ENCODE results near the gene VSTM2L.

The VSTM2L gene

DNA sequence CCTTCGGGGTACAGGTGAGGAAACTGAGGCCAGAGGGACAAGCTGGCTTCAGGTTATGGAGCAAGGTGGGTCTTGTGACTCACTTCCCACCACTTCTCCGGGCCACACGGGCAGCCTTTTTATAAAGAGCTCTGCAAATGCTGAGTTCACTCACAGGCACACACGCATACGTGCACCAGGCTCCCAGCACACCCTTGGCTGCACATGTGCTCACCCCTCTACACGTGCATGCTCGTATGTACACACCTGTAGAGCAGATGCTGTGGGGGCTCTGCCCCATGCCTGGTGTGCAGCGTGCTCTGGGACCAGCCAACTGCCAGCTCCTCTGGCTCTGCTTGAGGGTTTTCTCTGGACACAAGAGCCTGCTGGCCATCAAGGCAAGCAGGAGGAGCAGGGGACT lies 29.1 kb downstream of the VSTM2L start:
- no peak overlapping the region for H3K9ac ChIP-seq (ENCODE audit: low read length)
- H3K4me1 ChIP-seq (ENCODE audit: low read length), result peaks cover 6% of the 10 kb centered on the region; the same call in 1 of the 2 replicates
- no peak overlapping the region for H3K27ac ChIP-seq (ENCODE audit: low read length)
- no peaks in the 10 kb centered on the region for H3K79me2 ChIP-seq (ENCODE audit: low read length)
- H3K27me3 ChIP-seq (ENCODE audit: low read depth, low read length), result no peaks in the 10 kb centered on the region
- H3K36me3 ChIP-seq (replicated peaks; ENCODE audit: low read depth, low read length), result no peaks in the 10 kb centered on the region
- no peak overlapping the region for H2AFZ ChIP-seq (ENCODE audit: low read depth, low read length)
- H3K9me3 ChIP-seq (ENCODE audit: insufficient read depth, low read length), result no peaks in the 10 kb centered on the region
- H4K20me1 ChIP-seq (ENCODE audit: insufficient read depth, low read length), result no peaks in the 10 kb centered on the region
- H3K4me2 ChIP-seq (ENCODE audit: low read length), result no peak overlapping the region
- H3K4me3 ChIP-seq (ENCODE audit: low read length), result no peak overlapping the region
- TF ChIP-seq, protein P1, sequence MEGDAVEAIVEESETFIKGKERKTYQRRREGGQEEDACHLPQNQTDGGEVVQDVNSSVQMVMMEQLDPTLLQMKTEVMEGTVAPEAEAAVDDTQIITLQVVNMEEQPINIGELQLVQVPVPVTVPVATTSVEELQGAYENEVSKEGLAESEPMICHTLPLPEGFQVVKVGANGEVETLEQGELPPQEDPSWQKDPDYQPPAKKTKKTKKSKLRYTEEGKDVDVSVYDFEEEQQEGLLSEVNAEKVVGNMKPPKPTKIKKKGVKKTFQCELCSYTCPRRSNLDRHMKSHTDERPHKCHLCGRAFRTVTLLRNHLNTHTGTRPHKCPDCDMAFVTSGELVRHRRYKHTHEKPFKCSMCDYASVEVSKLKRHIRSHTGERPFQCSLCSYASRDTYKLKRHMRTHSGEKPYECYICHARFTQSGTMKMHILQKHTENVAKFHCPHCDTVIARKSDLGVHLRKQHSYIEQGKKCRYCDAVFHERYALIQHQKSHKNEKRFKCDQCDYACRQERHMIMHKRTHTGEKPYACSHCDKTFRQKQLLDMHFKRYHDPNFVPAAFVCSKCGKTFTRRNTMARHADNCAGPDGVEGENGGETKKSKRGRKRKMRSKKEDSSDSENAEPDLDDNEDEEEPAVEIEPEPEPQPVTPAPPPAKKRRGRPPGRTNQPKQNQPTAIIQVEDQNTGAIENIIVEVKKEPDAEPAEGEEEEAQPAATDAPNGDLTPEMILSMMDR (IDR thresholded peaks at IDR 0.05; ENCODE audit: low read depth, low read length), result no peak
- TF ChIP-seq EZH2phosphoT487 (IDR thresholded peaks at IDR 0.05; ENCODE audit: low read depth), result no peak

DNA sequence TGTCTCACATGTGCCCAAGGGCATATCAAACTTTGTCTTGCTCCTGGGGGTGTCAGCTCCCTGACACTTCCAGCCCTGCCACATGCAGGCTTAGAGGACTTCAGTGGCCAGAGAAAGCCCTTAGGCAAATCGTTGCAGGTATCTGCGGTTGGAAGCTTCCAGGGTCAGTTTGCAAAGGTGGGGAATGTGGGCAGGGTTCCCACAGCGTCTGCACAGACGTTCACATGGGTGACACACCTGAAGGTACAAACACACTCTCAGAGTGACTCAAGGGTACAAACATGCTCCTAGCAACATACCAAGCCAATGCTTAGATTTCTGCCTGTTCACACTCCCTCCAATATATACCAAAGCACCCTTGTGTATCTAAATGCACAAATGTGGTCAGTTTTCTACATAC lies 30.0 kb downstream of the VSTM2L start:
- no peak overlapping the region for H3K9ac ChIP-seq (ENCODE audit: low read length)
- no peak overlapping the region for H2AFZ ChIP-seq (ENCODE audit: low read depth, low read length)
- H3K36me3 ChIP-seq (replicated peaks; ENCODE audit: low read depth, low read length), result no peaks in the 10 kb centered on the region

DNA sequence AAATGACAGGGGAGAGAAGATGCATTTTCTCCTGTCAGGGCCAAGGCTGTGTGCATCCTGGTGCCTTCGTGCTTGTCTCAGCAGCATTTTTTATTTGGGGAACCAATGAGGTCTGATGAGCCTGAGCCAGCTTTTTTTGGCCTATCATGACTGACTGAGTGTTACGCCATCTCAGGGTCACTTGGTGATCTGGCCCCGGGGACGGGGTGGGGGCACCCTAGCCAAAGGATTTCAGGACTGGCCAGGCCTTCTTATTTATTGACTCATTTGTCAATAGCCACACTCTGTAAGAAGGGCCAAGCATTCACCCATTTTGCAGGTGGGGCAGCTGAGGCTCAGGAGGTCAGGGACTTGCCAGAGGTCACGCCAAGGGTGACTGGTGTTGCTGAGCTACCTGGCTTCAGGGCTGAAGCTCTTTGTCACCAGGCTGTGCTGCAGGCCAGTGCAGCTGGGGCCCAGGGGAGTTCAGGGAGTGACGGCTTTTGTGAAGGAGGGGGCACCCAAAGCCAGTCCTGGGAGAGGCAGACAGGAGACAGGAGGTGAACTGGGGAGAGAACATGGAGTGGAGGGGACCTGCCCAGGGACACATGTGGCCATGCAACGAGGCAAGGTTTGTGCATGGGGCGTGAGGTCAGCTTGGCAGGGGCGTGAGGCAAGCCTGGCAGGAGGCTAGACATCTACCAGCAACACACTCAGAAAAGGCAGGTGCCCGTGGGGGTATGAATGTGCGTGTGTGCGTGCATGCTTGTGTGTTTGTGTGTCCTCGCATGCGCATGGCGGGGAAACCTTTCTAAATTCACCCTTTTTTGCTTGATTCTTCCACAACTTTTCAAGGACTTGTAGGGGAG lies 31.1 kb downstream of the VSTM2L start:
- Histone ChIP-seq H3K4me2 (ENCODE audit: low read length) (no peak overlapping the region), H3K4me3 (ENCODE audit: low read length) (no peak overlapping the region), H3K27ac (ENCODE audit: low read length) (no peak overlapping the region), H3K4me1 (ENCODE audit: low read length) (peaks cover 10% of the 10 kb centered on the region; the same call in 1 of the 2 replicates), H3K9me3 (ENCODE audit: insufficient read depth, low read length) (no peaks in the 10 kb centered on the region), H3K79me2 (ENCODE audit: low read length) (no peaks in the 10 kb centered on the region), H3K27me3 (ENCODE audit: low read depth, low read length) (no peaks in the 10 kb centered on the region), H4K20me1 (ENCODE audit: insufficient read depth, low read length) (no peaks in the 10 kb centered on the region), H3K36me3 (replicated peaks; ENCODE audit: low read depth, low read length) (no peaks in the 10 kb centered on the region), H2AFZ (ENCODE audit: low read depth, low read length) (no peak overlapping the region), H3K9ac (ENCODE audit: low read length) (no peak overlapping the region)
- TF ChIP-seq, protein P1 (IDR thresholded peaks at IDR 0.05; ENCODE audit: low read depth, low read length), result no peak
- no peak for TF ChIP-seq EZH2phosphoT487 (IDR thresholded peaks at IDR 0.05; ENCODE audit: low read depth)

More for the DNA sequence above, 30.0 kb downstream of the VSTM2L start:
- Histone ChIP-seq H3K9me3 (ENCODE audit: insufficient read depth, low read length) (no peaks in the 10 kb centered on the region), H3K4me3 (ENCODE audit: low read length) (no peak overlapping the region), H3K27ac (ENCODE audit: low read length) (no peak overlapping the region), H3K4me1 (ENCODE audit: low read length) (peaks cover 10% of the 10 kb centered on the region; the same call in 1 of the 2 replicates), H3K4me2 (ENCODE audit: low read length) (no peak overlapping the region), H3K79me2 (ENCODE audit: low read length) (no peaks in the 10 kb centered on the region), H3K27me3 (ENCODE audit: low read depth, low read length) (no peaks in the 10 kb centered on the region), H4K20me1 (ENCODE audit: insufficient read depth, low read length) (no peaks in the 10 kb centered on the region)
- TF ChIP-seq, protein P1 (IDR thresholded peaks at IDR 0.05; ENCODE audit: low read depth, low read length), result no peak
- TF ChIP-seq EZH2phosphoT487 (IDR thresholded peaks at IDR 0.05; ENCODE audit: low read depth), result no peak

DNA sequence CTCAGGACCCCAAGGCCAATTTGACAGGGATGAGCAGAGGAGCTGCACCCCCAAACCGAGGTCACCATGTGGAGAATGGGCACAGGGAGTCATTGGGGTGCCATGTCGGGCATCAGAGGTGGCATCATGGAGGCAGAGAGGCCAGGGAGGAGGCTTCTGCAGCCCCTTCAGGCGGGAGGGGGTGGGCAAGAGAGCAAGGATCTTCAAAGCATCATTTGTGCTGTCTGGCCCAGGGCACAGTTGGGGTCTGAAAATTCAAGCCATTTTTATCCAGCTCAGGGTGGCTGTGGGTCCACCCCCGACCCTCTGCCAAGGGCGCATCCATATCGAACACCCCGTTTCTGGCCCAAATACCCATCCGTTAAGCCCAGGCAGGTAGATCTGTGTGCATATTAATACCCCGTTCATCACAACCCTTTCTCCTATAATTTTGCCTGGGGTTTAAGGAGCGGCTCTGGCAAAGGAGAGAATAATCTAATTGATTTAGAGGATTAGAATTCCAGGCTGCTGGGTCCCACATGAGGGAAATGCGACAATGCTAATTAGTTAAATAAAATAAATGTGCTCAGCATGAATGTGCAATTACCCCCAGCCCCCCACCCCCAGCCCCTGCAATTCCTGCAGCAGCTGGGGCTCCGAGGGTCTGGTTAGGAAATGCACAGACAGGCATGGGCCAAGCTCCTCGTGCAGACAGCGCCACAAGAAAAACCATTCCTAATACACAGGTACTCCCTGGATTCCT lies 31.9 kb downstream of the VSTM2L start:
- no peak overlapping the region for H2AFZ ChIP-seq (ENCODE audit: low read depth, low read length)
- no peaks in the 10 kb centered on the region for H3K27me3 ChIP-seq (ENCODE audit: low read depth, low read length)
- H3K4me2 ChIP-seq (ENCODE audit: low read length), result no peak overlapping the region
- H3K4me3 ChIP-seq (ENCODE audit: low read length), result no peak overlapping the region
- no peaks in the 10 kb centered on the region for H3K9me3 ChIP-seq (ENCODE audit: insufficient read depth, low read length)
- H3K79me2 ChIP-seq (ENCODE audit: low read length), result no peaks in the 10 kb centered on the region
- H3K36me3 ChIP-seq (replicated peaks; ENCODE audit: low read depth, low read length), result no peaks in the 10 kb centered on the region
- no peak overlapping the region for H3K9ac ChIP-seq (ENCODE audit: low read length)
- peaks cover 4% of the 10 kb centered on the region; the same call in 1 of the 2 replicates for H3K4me1 ChIP-seq (ENCODE audit: low read length)
- no peak overlapping the region for H3K27ac ChIP-seq (ENCODE audit: low read length)
- no peaks in the 10 kb centered on the region for H4K20me1 ChIP-seq (ENCODE audit: insufficient read depth, low read length)
- TF ChIP-seq EZH2phosphoT487 (IDR thresholded peaks at IDR 0.05; ENCODE audit: low read depth), result no peak
- TF ChIP-seq, protein P1 (IDR thresholded peaks at IDR 0.05; ENCODE audit: low read depth, low read length), result no peak

Data from OCI-LY3 (cell line).